Left cardiac atrium (tissue), 4 donors: ENCODE results near the gene DNAJB6. TPM values are rescaled to one million over a fixed set of nuclear protein-coding genes. Genes with fewer than 3 reads are reported as not detected.
"Not testable (repeated sequence)": the region's sequence is repeated elsewhere in the genome, so short reads cannot be mapped to it uniquely, and the experiment has no call there.

ENCODE experiments used
- ATAC-seq, 2 donors: fragments of 200-7000 bp; cut with Tn5 transposase; one replicate each; pipeline ENCODE4 v1.9.1; 2020; ENCODE audit warnings: mild to moderate bottlenecking in 2 of 2, moderate library complexity in 2 of 2
- DNase-seq: peaks from one replicate; pipeline ENCODE4 v3.0.0-alpha.2; 2020
- intact Hi-C, 2 donors: fragments of 100-400 bp; cut with DNase I; formaldehyde crosslinking; loops; one replicate each; pipeline versions ENCODE4 v1.14.1 to v1.15.1; 2022 to 2023
- total RNA-seq, 2 donors: library from RNA; stranded (reverse); fragmentation: NEBNext Ultra II Directional; extraction: Animal tissue kit (Norgen Biotek cat#: 25700); gene quantifications; one replicate each; pipeline ENCODE4 v1.2.1, GENCODE V29; 2021
- donor health status: DM: no; HTN: yes; CAD: no.
- donor health status: DM: no; HTN: yes; CAD: no; lungs with severe emphysema.
- donor health status: DM: yes; HTN: yes; CAD: no.
- donor health status: Dilated cardiomyopathy.

Gene DNAJB6
- total RNA-seq, 2 donors from 2014 or later = 158 to 159 TPM

GRCh38 chr7:157445246-157445955 is 108.6 kb downstream of the DNAJB6 start:
- no peak for ATAC-seq

GRCh38 chr7:157445956-157446295 is 109.1 kb downstream of the DNAJB6 start:
- no peak for DNase-seq

More at GRCh38 chr7:157445246-157445955, 108.6 kb downstream of the DNAJB6 start:
- DNase-seq = no peak
- intact Hi-C loops = no loop called here

GRCh38 chr7:157446322-157446721 is 109.5 kb downstream of the DNAJB6 start:
- DNase-seq (no peak), ATAC-seq (no peak)
- intact Hi-C loops = no loop called here

More at GRCh38 chr7:157445956-157446295, 109.1 kb downstream of the DNAJB6 start:
- intact Hi-C loops = no loop called here
- no peak for ATAC-seq

GRCh38 chr7:157454003-157454402 is 117.2 kb downstream of the DNAJB6 start:
- ATAC-seq, DNase-seq, intact Hi-C loops: not testable (repeated sequence)

- intact Hi-C loops = no loop called here
- ATAC-seq = no peak
- DNase-seq = no peak
Measured at GRCh38 chr7:157457355-157458253, 120.8 kb downstream of the DNAJB6 start.

- DNase-seq = no peak
- ATAC-seq = no peak
- intact Hi-C loops = no loop called here
Measured at GRCh38 chr7:157458254-157458633, 121.4 kb downstream of the DNAJB6 start.

GRCh38 chr7:157459966-157460365 is 123.2 kb downstream of the DNAJB6 start:
- intact Hi-C loops = no loop called here
- ATAC-seq (no peak), DNase-seq (no peak)

GRCh38 chr7:157460721-157461120 is 123.9 kb downstream of the DNAJB6 start:
- DNase-seq = no peak
- no peak for ATAC-seq
- intact Hi-C loops = no loop called here

GRCh38 chr7:157461573-157462418 is 125.0 kb downstream of the DNAJB6 start:
- DNase-seq = no peak
- no peak for ATAC-seq
- intact Hi-C loops = no loop called here

GRCh38 chr7:157462419-157462771 is 125.6 kb downstream of the DNAJB6 start:
- intact Hi-C loops = no loop called here
- no peak for DNase-seq
- ATAC-seq = no peak

GRCh38 chr7:157462840-157463239 is 126.0 kb downstream of the DNAJB6 start:
- intact Hi-C loops = no loop called here
- no peak for DNase-seq

GRCh38 chr7:157463245-157463644 is 126.4 kb downstream of the DNAJB6 start:
- intact Hi-C loops = no loop called here
- DNase-seq (no peak), ATAC-seq (no peak)

More at GRCh38 chr7:157462840-157463239, 126.0 kb downstream of the DNAJB6 start:
- no peak for ATAC-seq

GRCh38 chr7:157464111-157464970 is 127.5 kb downstream of the DNAJB6 start:
- DNase-seq (no peak), ATAC-seq (no peak)
- intact Hi-C loops = no loop called here

GRCh38 chr7:157464971-157465886 is 128.4 kb downstream of the DNAJB6 start:
- intact Hi-C loops = no loop called here
- ATAC-seq = no peak
- no peak for DNase-seq

- ATAC-seq (no peak), DNase-seq (no peak)
- intact Hi-C loops = no loop called here
Measured at GRCh38 chr7:157465891-157466866, 129.4 kb downstream of the DNAJB6 start.

GRCh38 chr7:157466867-157467261 is 130.1 kb downstream of the DNAJB6 start:
- ATAC-seq (no peak), DNase-seq (no peak)
- intact Hi-C loops = no loop called here
